ENCODE data around the gene GPRIN3.
A peak's percentile ranks its signal among the peaks of the same experiment; 100 is the strongest.

The GPRIN3 gene

DNA sequence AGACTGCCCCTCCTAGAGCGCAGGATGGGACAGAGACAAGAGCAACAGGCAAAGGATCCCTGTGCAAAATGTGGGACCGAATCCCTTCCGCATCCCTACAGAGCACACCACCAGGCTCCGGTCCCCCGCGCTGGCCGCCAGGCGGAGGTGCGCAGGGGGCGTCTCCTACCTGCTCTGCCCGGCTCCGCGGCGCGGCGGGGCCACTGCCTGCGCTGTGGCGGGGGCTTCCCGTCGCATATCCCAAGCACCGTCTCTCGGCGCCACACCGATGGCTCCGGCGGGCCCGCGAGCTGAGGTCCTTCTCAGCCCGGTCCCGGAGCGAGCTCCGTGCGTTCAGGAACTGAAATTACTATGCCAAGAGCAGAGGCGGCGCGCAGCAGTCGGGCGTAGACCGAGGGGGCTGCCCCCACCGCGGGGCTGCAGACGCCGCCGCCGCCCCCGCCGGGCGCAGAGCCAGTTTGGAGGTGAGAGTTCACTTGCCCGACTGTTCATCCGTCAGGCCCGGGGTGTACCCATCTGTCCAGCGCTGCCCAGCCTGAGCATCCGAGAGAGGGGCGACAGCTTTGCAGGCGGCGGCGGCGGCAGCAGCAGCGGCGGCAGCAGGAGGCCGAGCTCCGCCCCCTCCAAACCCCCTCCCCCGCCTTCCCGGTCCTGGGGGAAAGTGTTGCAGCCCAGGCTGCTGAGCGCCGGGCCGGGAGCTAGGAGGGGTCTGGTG is at the start of gene GPRIN3:
Gene GPRIN3 (minus strand): TSS at position 355 of the 715 bp plus-strand sequence. CDS start 57,690 bp downstream, outside the sequence.
- DNase-seq, result peak; percentile 9

DNA sequence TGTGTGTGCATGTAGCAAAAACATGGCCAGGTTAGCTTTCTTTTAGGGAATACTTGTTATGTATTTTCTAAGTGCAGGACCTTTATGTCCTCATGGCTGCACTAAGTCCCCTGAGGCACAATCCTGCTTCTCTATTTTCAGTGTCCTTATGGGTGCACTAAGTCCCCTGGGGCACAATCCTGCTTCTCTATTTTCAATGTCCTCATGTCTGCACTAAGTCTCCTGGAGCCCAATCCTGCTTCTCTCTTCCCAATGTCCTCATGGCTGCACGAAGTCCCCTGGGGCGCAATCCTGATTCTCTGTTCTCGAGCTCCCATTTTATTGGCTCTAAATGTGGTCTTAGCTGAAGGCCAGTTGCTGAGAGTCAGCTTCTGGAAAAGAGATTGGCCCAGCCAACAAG is 49.7 kb upstream of the GPRIN3 start:
- DNase-seq, result no peak

DNA sequence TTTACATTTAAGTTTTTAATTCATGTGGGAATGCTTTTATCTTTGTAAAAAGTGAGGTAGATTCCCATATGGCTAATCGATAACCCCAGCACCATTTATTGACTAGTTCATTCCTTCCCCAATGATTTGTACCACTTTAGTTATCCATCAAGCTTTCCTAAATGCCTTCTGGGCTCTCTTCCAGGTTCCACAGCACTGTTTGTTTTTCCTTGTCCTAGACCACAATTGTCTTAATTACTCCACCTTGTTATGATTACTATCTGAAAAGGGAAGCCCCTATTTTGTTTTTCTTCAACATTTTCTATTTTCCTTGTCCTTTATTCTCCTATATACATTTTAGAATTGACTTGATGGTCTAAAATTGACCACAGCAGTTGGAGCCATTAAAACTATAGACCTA is 48.5 kb upstream of the GPRIN3 start:
- no peak for DNase-seq

DNA sequence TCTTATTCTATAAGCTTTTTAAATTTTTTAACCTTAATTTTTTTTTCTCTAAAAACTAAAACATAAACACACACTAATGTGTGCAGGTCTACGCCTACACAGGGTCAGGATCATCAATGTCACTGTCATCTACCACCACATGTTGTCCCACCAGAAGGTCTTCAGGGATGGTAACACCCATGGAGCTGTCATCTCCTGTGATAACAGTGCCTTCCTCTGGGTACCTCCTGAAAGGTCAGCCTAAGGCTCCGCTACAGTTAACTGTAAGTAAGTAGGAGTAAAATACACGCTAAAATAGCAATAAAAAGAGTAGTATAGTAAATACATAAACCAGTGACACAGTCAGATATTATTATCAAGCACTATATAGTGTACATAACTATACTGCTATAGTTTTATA is 45.9 kb upstream of the GPRIN3 start:
- DNase-seq, result no peak

DNA sequence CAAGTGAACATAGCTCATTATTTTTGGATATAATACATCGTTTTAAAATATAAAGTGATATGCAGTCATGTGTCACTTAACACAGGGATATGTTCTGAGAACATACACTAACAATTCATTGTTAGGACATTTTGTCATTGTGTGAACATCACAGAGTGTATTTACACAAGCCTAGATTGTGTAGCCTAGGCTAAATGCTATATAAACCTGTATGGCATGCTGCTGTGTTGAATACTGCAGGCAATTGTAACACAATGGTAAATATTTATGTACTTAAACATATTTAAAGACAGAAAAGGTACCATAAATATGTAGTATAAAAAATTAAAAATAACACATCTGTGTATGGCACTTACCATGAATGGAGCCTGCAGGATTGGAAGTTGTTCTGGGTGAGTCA is 44.9 kb upstream of the GPRIN3 start:
- DNase-seq, result no peak

DNA sequence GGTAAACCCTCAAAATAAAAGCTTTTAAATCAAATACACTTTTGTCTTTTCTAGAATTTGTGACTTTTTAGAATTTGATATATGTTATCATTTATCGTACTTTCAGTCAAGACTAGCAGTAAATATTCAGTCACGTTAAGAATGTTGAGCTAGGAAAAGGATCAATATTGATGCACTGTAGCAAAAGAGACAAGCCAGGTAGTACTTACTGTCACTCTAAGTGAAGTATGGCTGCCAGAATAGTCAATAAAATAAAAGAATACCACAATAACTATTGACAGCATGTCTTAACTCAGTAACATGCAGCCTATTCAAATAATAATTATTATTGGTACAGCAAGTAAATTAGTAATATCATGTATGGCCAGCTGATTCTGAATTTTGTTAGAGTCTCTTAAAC is 43.6 kb upstream of the GPRIN3 start:
- DNase-seq, result no peak

DNA sequence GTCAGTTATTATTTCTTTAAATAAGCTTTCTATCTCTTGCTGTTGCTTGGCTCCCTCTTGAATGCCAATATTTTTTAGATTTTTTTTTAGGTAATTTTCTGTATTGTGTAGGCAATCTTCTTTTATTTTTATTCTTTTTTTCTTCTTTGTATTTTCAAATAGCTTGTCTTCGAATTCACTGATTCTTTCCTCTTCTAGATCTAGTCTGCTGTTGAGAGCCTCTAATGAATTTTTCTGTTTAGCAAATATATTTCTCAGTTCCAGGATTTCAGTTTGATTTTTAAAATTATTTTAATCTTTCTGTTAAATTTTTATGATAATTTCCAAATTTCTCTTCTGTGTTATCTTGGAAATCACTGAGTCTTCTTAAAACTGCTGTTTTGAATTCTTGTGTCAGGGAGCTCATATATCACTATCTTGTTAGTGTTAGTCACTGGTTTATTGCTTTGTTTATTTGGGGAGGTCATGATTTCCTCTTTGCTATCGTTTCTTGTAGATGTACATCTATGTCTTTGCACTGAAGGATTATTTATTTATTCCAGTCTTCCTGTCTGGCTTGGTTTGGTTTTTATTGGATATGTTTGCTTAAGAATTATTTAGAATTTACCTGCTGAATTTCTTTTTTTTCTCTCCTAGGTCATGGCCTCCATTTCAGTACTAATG is 39.9 kb upstream of the GPRIN3 start:
- no peak for DNase-seq

DNA sequence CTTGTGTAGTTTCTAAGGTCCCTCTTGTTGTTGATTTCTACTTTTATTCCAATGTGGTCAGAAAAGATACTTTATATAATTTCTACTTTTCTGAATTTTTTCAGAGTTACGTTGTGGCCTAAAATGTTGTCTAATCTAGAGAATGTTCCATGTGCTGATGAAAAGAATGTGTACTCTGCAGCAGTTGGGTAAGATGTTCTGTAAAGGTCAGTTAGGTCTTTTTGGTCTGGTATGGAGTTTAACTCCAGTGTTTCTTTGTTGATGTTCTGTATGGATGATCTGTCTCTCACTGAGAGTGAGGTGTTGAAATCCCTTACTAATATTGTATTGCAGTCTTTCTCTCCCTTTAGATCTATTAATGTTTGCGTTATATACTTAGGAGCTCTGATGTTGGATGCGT is 37.0 kb upstream of the GPRIN3 start:
- no peak for DNase-seq

DNA sequence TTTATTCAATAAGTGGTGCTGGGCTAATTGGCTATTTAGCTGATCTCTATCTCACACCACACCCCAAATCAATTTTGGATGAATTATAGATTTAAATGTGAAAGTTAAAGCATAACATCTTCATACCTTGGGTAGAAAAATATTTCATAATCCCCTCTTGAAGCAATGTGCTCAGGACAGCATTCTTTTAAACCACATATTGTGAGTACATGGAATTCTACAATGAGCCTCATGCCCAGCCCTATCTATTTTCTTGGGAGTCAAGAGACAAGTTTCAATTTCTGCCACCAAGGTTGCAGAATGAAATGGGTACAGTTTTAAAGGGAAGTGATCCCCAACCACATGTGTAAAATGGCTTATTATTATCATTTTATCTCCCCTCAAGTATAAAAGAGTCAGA is 30.6 kb upstream of the GPRIN3 start:
- no peak for DNase-seq

DNA sequence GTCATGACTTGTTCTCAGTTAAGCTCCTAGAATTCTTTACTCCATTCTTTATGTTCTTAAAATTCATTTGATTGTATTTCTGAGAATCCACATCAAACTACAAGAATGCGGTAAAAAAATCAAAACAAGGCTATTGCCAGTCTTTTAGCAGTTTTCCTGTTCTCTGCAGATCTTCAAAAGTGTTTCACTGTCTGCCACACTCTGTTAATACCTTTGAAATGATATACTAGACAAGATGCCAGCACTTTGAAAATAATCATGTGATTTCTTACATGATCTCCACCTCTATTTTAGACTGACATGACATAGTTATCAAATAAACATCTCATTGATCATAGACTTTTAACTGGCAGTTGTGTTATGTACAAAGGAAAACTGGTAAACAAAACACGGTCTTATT is 30.1 kb upstream of the GPRIN3 start:
- no peak for DNase-seq

DNA sequence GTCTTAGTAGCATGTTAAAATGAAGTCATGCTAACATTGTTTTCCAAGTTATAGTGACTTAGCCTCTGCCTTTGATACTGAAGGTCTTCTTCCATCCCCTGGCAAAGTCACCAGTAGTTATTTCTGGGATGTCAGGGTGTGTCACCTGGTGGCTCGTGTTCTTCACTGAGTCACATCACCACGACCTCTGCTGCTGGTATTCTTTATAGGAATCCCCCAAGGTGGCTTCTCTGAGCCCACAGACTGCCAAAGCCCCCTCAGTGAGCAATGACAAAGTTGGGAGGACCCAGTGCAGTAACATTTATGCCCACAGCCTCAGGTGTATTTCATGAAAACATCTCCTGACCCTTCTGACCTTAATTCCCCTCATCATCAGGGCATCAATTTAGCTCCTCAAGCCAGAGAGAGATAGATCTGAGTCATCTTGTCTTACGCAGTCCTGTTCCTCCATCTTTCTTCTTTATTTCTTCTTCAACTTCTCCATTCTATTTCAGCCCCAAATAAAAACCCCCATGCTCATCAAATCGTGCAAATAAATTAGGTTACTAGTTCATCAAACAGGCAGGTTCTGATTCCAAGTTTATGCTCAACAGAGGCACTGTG is 29.3 kb upstream of the GPRIN3 start:
- no peak for DNase-seq

DNA sequence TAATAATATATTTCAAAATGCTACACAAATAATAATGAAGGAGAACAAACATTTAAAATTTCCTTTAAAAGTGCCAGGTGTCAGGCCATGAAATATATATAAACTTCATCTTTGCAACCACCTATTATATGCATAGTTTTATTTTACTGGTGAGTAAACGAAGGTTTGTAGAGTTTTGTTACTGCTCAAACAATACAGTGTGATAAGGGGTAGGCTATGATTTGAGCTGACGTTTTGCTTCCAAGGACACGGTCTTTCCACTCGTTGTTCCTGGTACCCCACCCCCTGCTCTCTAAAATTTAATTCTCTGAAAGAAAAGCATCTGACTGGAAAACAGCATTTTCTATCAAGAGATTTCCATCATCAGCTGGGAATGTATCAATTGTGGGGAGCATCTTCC is 27.2 kb upstream of the GPRIN3 start:
- DNase-seq, result no peak

DNA sequence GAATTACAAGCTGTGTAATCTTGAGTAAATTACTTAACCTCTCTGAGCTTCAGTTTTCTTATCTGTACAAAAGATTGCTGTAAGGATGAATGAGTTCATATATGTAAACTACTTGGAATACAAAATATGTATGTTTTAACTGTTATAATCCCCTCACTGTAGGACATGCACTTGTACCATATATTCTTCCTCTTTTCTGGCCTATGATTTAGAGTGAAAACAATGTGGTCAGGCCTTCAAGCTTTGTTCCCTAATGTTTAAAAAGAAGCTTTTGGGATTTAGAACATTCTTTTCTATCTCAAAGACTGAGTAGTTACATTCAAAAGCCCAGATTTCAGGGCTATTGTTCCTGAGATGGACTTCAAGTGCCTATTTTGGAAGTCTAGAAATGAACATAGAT is 26.7 kb upstream of the GPRIN3 start:
- DNase-seq, result no peak

DNA sequence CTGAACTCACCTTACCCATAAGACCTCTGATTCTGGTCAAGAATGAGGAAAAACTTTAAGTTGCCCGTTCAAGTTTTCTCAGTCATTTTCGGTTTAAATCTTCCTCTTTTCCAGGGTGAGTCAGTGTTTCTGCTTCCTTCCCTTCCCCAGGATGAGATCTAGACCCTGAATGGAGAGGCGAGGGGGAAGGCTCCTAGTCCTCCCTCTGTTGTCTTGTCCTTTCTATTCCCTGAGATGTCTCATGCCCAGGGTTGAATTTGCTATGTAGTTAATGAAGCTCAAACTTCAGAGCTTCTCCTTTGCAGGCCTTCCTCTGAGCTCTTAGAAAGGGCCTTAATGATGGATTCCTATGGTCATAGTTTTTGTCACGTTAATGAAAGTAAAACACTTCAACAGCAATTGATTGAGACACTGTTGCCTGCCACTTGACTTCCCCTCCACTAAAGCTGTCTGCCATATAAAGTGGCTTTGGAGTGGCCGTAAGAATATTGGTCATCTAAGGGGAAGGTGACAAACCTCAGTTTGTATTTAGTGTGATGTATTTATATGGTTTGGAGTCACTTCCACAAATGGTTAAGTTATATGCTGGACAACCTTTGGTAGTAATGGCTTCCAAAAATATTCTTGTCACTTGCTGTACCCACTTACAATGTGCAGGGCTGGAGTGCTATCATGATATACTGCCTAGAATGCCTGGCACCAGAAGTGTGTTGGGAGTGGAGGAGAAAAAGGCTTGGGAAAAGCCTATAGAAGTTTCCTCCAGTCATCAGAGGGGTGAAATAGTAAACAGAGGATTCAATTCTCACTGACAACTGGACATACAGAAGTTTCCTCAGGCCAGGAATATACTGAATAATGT is 24.3 kb upstream of the GPRIN3 start:
- DNase-seq, result no peak

DNA sequence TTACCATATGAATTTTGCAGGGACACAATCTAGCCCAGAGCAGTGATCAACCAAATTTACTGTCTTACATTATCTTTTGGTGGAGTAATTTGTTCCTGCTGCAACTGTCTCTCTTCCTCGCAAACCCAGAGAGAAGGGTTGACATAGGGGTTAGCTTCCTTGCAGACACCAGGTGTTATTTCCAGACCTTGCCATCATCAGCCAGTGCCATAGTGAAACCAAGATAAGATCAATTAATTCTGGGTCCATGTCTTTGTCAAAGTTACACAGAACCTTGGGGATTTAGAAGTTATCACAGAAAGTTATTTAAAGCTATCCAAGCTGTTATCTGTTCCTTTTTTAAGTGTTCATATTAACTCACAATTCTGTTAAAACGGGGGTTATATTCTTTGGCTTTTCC is 23.6 kb upstream of the GPRIN3 start:
- DNase-seq, result no peak

DNA sequence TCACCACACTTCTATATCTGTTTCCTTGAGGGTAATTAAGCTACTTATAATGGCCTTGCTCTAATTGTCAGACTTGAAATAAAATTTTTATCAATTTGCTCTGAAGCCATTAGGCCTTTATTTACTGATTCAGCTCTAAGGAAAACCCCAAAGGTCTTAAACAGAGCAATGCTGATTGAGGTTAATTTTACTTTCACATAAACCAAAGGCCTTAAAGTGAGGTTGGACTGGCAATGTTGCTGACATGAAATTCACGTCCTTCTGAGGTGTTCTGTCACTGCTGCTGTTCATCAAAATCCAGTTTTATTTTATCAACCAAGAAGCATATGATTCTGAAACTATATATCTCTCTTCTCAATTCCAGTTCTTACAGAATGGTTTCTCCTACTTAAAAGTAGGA is 21.7 kb upstream of the GPRIN3 start:
- DNase-seq, result no peak

DNA sequence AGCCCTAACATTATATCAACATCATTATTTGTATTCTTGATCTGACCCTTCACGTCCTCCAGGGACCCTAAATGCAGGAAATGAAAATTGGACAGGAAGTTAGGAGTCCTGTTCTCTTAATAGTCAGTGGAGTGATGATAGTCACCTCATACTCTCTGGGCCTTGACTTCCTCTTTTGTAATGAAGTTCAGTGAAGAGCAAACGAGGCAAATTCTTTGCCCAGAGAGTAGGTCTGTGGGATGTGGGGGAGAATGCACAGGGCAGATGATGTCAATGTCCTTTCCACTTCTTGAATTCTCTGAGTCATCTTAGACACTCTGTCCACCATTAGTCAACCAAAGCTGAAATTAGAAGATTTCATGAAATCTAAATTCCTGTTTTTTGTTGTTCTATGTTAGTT is 17.1 kb upstream of the GPRIN3 start:
- DNase-seq, result no peak

DNA sequence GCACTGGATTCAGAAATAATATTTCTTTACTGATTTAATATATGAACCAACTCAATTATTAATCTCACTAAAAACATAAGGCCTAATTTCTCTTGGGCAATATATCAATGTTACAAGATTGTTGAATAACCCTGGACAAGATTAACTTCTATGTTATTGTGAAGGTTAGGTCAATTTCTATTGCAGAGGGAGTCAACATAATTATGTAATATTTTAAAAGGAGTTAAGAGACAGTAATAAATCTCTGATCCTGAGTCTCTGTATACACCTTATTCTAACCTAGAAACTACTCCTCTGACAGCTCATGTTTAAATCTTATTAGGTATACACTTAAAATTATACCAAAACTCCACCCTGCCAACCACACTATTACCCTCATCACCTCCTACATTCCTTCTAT is 15.1 kb upstream of the GPRIN3 start:
- DNase-seq, result no peak

DNA sequence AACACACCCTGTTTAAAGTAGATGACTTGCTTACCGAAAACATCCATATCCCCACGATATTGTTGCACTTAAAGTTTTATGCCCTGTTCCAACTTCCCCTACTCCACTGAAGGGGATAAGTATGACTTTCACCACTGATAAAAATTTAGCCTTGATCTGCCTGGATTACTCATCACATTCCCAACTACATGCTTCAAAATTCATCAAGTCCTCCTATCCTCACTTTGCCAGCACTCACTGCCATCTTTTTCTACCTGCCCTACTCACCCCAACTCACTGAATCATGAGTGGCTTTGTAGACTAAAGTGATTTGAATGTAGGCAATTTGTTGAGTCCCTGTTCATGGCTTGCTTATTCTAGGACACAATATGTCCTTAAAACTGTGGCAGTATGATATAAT is 12.2 kb upstream of the GPRIN3 start:
- no peak for DNase-seq

DNA sequence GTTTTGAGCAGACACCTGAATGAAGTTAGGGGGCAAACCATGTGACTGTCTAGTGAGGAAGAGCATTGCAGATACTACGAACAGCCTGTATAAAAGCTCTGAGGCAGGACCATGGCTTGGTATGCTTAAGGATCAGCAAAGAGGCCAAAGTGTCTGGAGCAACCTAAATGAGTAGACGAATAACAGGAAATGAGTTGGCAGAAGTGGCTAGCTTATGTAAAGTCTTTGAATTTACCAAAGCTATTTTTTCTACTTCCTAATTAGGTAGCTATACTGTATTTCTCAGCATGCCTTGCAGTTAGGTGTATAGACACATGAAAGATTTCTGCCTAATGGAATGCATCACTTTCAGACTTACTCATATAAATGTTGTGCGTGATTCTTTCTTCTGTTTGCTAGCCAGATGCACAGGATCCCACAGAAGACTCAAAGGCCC is 9.3 kb upstream of the GPRIN3 start:
- DNase-seq, result no peak

DNA sequence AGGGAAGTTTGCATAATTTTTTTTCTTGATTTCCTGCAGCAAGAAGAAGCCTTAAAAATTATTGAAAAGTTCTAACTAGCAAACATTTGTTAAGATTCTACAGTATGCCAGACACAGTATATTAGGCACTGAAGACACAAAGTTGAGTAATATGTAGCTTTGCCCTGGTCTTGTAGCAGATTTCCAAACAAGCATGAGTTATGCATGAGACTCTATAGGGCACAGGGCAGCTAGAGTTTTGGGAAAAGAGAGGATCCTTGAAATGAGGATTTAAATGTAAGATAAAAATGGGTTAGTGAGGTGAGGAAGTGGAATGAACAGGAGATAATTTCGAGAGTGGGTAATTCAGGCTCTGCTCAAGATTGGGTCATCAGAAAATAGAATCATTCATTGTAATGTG is 8.6 kb upstream of the GPRIN3 start:
- no peak for DNase-seq

DNA sequence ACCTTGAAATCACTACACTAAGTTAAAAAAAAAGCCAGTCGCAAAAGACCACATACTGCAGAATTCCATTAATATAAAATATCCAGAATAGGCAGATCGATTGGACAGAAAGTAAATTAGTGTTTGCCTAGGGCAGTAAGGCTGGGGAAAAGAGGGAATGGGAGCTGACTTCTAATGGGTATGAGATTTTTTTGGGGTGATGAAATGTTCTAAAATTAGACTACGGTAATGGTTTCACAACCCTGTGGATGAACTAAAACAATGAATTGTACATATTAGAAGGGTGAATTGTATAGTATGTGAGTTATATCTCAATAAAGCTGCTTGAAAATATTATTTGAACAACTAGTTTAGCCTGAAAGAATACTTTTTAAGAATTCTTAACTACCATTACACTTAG is 6.7 kb upstream of the GPRIN3 start:
- no peak for DNase-seq

DNA sequence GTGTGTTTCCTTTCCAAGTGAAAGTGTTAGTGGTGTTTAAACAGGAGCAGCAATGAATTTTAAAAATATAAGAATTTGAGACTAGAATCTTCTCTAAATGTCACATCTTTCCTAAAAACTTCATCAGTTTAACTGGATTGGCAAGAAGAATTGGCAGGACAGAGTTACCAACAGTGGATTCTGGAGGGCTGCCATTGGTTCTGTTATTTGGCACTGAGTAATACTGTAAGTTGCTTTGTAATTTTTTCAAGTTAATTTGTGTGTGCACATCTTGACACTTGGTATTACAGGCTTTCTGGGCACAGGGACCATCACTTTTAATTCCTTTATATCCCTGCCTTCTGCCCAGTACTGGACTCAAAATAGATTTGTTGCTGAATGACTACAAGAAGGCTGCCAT is 4.5 kb upstream of the GPRIN3 start:
- no peak for DNase-seq

DNA sequence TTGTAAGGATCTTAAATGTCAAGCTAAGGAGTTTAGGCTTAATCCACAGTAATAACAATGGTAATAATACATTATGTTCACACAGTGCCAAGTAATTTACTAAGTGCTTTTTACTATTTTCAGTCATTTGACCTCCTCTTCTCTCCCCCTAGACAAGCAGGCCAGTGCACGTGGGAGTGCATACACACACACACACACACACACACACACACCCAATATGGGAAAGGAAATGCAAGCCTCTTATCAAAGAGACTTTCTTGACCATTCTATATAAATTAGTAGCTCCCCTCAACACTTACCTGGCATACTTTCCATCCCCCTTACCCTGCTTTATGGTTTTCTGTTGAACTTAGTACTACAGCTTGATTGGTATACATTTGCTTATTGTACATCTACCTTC is 3.8 kb upstream of the GPRIN3 start:
- DNase-seq, result no peak
